Nephron progenitor cell (in vitro differentiated cells): ENCODE measurements around the gene RTP1.
A peak's percentile ranks its signal among the peaks of the same experiment; 100 is the strongest.

ENCODE experiments used
- DNase-seq: peaks from one replicate; pipeline ENCODE4 v3.0.0; 2021
- H3K27ac Mint-ChIP-seq: 2 replicates; pipeline ENCODE4 v1.8.0; 2021; ENCODE audit warnings: mild to moderate bottlenecking, moderate library complexity, mixed read lengths
- H3K27me3 Mint-ChIP-seq: 2 replicates; pipeline ENCODE4 v1.8.0; 2021; ENCODE audit warnings: mild to moderate bottlenecking, low read depth, mixed read lengths; ENCODE audit not compliant: poor library complexity
- H3K36me3 Mint-ChIP-seq: 2 replicates; pipeline ENCODE4 v1.8.0; 2021; ENCODE audit warnings: low read depth, mixed read lengths
- H3K4me1 Mint-ChIP-seq: 2 replicates; pipeline ENCODE4 v1.8.0; 2021; ENCODE audit warnings: mixed read lengths
- H3K4me3 Mint-ChIP-seq: 2 replicates; pipeline ENCODE4 v1.8.0; 2021; ENCODE audit warnings: mild to moderate bottlenecking, moderate library complexity, mixed read lengths
- H3K9me3 Mint-ChIP-seq: 2 replicates; pipeline ENCODE4 v1.8.0; 2021; ENCODE audit warnings: mild to moderate bottlenecking, moderate library complexity, mixed read lengths
- CTCF ChIP-seq: fragments of 200-600 bp; sonication (generic); IDR thresholded peaks from 2 replicates; pipeline ENCODE4 v1.5.0; 2021; ENCODE audit warnings: antibody characterized with exemption

The RTP1 gene

GRCh38 chr3:187223799-187224198 is 26.5 kb downstream of the RTP1 start:
- DNase-seq, result no peak
- Mint-ChIP-seq H3K9me3 (no peaks in the 10 kb centered on the region), H3K27me3 (peaks cover 19% of the 10 kb centered on the region), H3K36me3 (no peaks in the 10 kb centered on the region), H3K4me3 (no peak overlapping the region), H3K4me1 (no peaks in the 10 kb centered on the region), H3K27ac (no peak overlapping the region)
- TF ChIP-seq CTCF, result no peak

GRCh38 chr3:187227658-187228258 is 30.5 kb downstream of the RTP1 start:
- H3K27me3 Mint-ChIP-seq, result peaks cover 19% of the 10 kb centered on the region
- no peaks in the 10 kb centered on the region for H3K9me3 Mint-ChIP-seq
- H3K27ac Mint-ChIP-seq, result no peak overlapping the region
- H3K36me3 Mint-ChIP-seq, result no peaks in the 10 kb centered on the region
- no peak for DNase-seq
- peaks cover 7% of the 10 kb centered on the region for H3K4me1 Mint-ChIP-seq
- no peak overlapping the region for H3K4me3 Mint-ChIP-seq
- no peak for TF ChIP-seq CTCF

- no peak for TF ChIP-seq CTCF
- no peak for DNase-seq
- Mint-ChIP-seq H3K36me3 (no peaks in the 10 kb centered on the region), H3K4me3 (no peak overlapping the region), H3K27me3 (peaks cover 11% of the 10 kb centered on the region), H3K27ac (peak overlapping the region; percentile 15), H3K9me3 (no peaks in the 10 kb centered on the region), H3K4me1 (peaks cover 7% of the 10 kb centered on the region)
Measured at GRCh38 chr3:187228740-187229139, 31.5 kb downstream of the RTP1 start.

GRCh38 chr3:187230011-187230410 is 32.7 kb downstream of the RTP1 start:
- H3K27ac Mint-ChIP-seq, result no peak overlapping the region
- no peaks in the 10 kb centered on the region for H3K36me3 Mint-ChIP-seq
- no peak for TF ChIP-seq CTCF
- no peak for DNase-seq
- H3K27me3 Mint-ChIP-seq, result peaks cover 11% of the 10 kb centered on the region
- no peaks in the 10 kb centered on the region for H3K9me3 Mint-ChIP-seq
- peaks cover 7% of the 10 kb centered on the region for H3K4me1 Mint-ChIP-seq
- no peak overlapping the region for H3K4me3 Mint-ChIP-seq

- TF ChIP-seq CTCF, result no peak
- Mint-ChIP-seq H3K27me3 (peaks cover 4% of the 10 kb centered on the region), H3K4me1 (no peaks in the 10 kb centered on the region), H3K36me3 (peaks cover 7% of the 10 kb centered on the region), H3K27ac (no peak overlapping the region), H3K4me3 (no peak overlapping the region), H3K9me3 (peaks cover 5% of the 10 kb centered on the region)
- DNase-seq, result no peak
Measured at GRCh38 chr3:187236962-187237361, 39.7 kb downstream of the RTP1 start.

- Mint-ChIP-seq H3K27me3 (peaks cover 4% of the 10 kb centered on the region), H3K4me1 (no peaks in the 10 kb centered on the region), H3K9me3 (peaks cover 5% of the 10 kb centered on the region), H3K36me3 (peaks cover 7% of the 10 kb centered on the region), H3K27ac (no peak overlapping the region), H3K4me3 (no peak overlapping the region)
- TF ChIP-seq CTCF, result no peak
- DNase-seq, result no peak
Measured at GRCh38 chr3:187237741-187238140, 40.5 kb downstream of the RTP1 start.
